HG03103 (cell line): Measurements from ENCODE around the gene CARD10.

Experiments used
- ATAC-seq: cut with Tn5 transposase; IDR thresholded peaks from one replicate; pipeline ENCODE4 v1.9.1; 2021; ENCODE audit warnings: low read depth; ENCODE audit not compliant: unreplicated experiment

The CARD10 gene

DNA sequence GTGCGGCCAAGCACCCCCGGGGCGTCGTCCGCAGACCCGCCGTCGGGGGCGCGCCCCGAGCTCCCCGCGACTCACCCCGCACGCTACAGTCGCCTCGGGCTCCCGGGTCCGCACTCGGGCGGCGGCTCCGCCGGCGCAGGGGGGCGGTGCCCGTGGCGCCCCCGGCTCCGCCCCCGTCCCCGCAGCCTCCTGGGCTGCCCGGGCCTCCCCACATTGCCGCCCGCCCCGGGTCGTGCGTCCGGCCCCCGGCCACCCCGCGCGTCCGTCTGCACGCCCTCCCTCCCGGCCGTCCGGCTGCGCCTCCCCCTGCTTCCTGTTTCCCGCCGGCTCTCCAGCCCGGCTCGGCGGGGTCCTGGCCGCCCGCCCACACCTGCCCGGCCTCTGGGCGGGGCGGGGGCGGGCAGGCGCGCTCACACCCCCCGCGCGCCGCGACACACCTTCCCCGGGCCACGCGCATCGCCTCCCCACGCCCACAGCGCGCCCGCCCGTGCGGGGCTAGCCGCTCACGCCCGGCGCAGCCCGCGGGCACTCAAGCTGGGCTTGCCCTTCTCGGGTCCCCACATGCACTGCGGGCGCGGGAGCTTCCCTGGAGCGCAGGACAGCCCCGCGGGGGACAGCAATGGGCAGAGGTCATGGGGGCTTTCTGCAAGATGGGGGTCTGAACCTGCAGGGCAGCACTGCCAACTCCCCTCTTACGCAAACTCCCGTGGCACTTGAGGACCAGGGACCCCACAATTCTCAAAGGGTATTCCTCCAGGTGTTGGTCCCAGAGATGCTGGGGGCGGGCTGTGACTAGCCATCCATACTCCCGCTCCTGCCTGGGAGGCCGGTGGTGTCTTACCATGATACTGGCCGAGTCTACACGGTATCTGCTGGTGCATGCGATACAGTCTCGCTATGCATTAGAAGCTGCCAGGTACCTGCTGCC is at the start of gene CARD10:
Gene CARD10, minus strand, starts transcription at position 148 of the 928 bp plus-strand sequence. CDS start 215 bp downstream, outside the sequence.
- ATAC-seq, result no peak

DNA sequence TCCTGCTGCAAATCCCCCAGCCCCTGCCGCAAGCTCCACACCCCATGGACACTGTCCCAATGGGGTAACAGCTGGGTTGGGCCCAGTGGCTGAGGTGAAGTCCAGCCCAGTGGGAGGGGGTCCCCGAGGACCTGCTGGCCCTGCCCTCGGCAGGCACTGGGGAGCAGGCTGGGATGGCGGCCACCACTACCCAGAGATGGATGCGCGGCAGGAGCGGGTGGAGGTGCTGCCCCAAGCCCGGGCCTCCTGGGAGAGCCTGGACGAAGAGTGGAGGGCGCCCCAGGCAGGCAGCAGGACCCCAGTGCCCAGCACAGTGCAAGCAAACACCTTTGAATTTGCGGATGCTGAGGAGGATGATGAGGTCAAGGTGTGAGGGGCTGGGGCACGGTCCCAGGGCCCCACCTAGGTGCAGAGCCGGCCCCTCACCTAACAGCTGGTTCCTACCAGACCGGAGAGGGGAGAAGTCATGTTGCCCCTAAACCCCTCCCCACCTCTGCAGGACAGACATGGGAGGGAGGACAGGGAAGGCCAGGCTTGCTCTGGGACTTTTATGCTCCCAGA is 49.3 kb upstream of the CARD10 start:
- ATAC-seq, result no peak

DNA sequence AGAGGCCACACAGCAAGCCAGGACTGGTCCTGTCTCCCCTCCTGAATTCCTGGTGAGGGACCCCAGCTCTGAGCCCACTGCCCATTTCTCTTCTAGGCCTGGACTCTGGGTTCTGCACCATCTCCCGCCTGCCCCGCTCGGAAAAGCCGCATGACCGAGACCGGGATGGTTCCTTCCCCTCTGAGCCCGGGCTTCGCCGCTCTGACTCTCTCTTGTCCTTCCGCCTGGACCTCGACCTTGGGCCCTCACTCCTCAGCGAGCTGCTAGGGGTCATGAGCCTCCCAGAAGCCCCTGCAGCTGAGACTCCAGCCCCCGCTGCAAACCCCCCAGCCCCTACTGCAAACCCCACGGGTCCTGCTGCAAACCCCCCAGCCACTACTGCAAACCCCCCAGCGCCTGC is 48.8 kb upstream of the CARD10 start:
- no peak for ATAC-seq

DNA sequence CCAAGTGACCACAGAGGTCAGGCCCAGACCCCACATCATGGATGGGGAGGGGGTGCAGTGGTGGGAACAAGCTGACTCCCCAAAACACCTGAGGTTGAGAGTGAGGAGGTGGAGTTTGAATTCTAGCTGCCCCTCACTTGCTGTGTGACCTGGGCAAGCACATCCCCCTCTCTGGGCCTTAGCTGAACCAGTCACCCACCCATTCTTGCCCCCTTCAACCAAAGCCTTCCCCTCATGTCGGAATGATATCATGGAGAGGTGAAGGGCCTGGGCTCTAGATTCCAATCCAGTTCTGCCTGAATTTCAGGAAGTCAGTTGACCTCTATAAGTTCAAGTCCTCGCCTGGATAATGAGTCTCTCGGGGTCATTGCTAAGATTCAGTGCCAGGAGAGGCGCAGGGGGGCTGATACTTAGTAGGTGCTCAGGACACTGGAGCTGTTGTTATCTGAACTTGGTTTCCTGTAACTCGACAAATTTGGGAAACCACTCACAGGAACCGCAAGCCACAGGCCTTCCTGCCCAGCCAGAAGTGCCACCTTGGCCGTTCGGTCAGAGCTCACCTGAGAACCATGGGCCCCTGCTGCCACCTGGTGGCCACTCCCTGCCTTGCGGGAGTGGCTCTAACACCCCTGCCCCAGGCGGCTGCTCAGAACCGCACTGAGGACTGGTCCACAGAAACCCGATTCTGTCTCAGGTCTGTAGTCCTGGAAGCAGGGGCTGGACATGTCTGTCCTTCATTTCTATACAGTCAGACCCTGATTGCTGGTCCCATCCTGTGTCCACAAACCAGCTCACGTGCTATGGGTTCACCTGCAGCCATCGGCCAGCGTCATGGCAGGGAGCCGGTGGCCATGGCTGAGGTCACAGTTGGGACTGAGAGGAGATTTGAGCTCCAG is 47.9 kb upstream of the CARD10 start:
- no peak for ATAC-seq

DNA sequence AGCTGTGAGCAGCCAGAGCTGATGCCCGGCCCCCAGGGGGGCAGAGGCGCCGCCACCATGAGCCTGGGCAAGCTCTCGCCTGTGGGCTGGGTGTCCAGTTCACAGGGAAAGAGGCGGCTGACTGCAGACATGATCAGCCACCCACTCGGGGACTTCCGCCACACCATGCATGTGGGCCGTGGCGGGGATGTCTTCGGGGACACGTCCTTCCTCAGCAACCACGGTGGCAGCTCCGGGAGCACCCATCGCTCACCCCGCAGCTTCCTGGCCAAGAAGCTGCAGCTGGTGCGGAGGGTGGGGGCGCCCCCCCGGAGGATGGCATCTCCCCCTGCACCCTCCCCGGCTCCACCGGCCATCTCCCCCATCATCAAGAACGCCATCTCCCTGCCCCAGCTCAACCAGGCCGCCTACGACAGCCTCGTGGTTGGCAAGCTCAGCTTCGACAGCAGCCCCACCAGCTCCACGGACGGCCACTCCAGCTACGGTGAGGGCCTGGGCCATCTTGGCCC is 47.2 kb upstream of the CARD10 start:
- ATAC-seq, result no peak

- ATAC-seq, result no peak
Measured at GRCh38 chr22:37565830-37566229, 46.6 kb upstream of the CARD10 start.

- ATAC-seq, result no peak
Measured at GRCh38 chr22:37564111-37564711, 45.0 kb upstream of the CARD10 start.

- ATAC-seq, result no peak
Measured at GRCh38 chr22:37563153-37564081, 44.2 kb upstream of the CARD10 start.

DNA sequence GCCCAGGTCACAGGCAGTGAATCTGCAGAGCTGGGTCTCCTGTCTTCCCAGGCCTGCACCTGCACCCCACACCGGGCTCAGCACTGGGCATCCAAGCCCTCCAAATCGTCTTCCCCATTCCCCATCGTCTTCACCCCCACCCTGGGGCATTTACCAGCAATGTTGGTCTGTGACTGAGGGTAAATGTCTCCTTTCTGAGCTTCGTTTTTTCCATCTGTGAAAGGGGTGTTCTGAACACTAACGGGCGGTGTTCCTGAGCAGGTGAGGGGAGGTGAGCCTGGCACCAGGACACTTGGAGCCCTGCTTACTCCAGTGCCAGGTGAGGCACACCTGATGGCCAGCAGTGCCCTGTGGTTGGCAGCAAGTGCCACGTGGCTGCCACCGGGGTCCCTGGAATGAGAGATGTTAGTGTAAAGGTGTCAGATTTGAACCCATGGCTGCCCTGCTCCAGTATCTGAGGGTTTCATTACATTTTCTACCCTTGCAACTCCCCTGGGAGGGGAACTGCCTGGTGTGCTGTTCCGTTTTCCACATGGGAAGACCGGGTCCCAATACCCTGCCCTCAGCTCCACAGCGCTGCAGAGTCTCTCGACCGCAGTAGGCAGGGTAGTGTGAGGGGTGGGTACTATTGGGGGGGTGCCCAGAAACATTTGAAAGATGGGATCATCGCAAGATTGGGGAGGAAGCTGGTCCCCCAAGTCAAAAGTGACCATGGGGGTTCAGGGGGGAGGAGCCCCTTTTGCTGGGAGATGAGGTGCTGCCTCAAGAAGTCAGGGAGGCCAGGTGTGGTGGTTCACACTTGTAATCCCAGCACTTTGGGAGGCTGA is 43.0 kb upstream of the CARD10 start:
- ATAC-seq, result no peak

- ATAC-seq, result no peak
Measured at GRCh38 chr22:37561212-37562048, 42.2 kb upstream of the CARD10 start.

DNA sequence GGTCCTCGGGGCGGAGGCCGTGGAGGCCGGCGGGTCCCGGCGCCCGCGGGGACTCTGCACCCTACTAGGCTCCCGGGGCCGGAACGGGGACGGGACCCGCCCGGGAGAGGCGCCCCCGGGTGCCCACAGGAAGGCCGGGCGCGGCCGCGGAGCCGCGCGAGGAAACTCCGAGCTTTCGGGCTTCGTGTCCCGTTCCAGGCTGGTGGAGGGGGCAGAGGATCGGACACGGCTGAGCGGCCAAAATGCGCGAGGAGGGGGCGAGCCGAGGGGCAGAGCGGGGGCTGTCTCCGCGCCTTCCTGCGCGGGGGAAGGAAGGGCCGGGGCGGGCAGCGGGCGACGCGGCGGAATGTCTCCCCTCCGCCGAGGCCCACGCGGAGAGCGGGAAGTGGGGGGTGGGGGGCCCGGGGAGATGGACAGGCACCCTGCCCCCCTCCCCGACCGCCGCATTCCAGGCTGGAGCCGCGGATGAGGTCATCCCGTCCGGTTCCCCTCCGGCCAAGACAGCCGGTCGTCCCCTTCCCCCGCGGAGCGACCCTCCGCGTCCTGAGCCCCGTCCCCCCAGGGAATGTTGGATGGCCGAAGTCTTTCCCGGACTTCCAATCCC is 41.5 kb upstream of the CARD10 start:
- no peak for ATAC-seq

DNA sequence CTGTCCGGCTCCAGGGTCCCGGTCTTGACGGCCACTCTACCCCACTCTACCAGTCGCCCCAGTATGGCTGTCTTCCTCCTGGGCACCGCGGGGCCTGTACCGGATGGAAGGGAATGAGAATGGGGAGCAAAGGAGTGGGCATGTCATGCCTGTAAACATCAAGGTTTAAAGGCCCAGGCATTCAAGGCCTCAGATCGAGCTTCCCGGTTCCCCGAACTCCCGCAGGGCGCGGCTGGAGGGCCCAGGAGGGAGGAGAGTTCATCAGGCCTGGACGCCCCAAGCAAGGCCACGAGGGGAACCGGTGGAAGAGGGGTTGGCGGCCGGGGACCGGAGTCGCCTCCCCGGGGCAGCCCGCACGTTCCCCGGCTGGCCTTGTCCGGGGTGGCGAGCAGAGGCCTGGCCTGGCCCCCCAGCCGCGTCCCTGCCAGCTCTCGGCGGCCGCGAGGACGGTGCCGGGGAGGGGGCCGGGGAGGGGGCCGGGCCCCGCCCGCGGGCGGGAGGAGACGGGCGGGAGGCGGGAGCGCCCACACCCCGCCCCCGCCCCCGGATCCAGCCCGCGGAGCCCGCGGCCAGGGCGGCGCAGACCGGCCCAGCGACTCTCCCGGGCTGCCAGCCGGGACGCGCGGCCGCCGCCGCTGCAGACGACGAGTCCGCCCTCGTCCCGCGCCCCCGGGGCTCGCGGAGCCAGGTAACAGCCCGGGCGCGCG is 40.8 kb upstream of the CARD10 start, which contains the start of gene CDC42EP1:
Gene CDC42EP1, plus strand, starts transcription at position 580 of the 707 bp plus-strand sequence. CDS start 5,870 bp downstream, outside the sequence.
- ATAC-seq, result no peak

DNA sequence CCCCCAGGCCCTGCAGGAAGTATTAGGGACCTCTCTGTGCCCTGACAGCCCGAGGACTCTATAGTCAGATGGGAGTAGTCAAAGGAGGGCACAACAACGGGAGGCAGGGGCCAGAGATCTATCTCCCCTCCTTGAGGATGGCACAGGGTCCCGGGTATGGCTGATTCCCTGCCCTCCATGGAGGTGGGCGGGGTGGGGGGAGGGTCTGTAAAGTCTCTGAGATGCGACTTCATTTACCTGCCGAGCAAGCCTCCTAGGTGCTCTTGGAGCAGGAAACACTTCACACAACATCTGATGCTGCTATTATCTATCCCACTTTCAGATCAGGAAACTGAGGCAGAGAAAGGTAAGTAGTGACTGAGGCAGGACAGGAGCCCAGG is 40.3 kb upstream of the CARD10 start:
- ATAC-seq, result no peak

DNA sequence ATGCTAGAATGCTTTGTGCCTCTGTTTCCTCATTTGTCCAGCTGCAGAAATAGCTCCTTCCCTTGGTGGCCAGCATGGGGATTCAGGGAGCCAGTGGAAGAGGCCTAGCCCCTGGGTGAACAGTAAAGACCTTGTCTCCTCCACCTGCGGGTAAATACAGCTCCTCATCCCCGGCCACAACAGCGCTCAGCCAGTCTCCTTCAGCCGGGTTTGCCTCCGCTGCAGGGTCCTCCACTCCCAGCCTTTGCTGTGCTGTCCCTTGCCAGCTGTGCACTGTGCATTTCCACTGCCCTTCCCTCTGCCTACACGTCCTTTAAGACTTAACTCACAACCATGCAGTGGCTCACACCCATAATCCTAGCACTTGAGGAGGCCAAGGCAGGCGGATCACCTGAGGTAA is 39.6 kb upstream of the CARD10 start:
- ATAC-seq, result no peak

- ATAC-seq, result no peak
Measured at GRCh38 chr22:37557321-37558001, 38.2 kb upstream of the CARD10 start.

GRCh38 chr22:37556710-37557109 is 37.5 kb upstream of the CARD10 start:
- ATAC-seq, result no peak
